Stomach (tissue), 9 donors: Measurements from ENCODE around the gene ZNF584. TPM values are rescaled to one million over a fixed set of nuclear protein-coding genes. Genes with fewer than 3 reads are reported as not detected.
"Not testable (repeated sequence)": the region's sequence is repeated elsewhere in the genome, so short reads cannot be mapped to it uniquely, and the experiment has no call there.

Experiments used
- DNase-seq, 2 donors: peaks; one replicate each; pipeline versions ENCODE4 v3.0.0 to v3.0.0-alpha.2; 2013 to 2019
- H3K27ac ChIP-seq, 5 donors: fragments of 200-600 bp in 4 of 5; sonication (generic) in 4 of 5; one replicate each; pipeline ENCODE4 v1.5.1; 2013 to 2019; ENCODE audit warnings: mild to moderate bottlenecking in 1 of 5, moderate library complexity in 1 of 5
- H3K27me3 ChIP-seq, 3 donors: fragments of 200-600 bp; sonication (generic); one replicate each; pipeline ENCODE4 v1.5.1; 2017 to 2019; ENCODE audit warnings: mixed run types in 1 of 3
- H3K36me3 ChIP-seq, 4 donors: fragments of 200-600 bp; sonication (generic); 1 replicate in 3 of 4; 2 replicates in 1 of 4; pipeline ENCODE4 v1.5.1; 2016 to 2019
- H3K4me1 ChIP-seq, 4 donors: fragments of 200-600 bp; sonication (generic); one replicate each; pipeline ENCODE4 v1.5.1; 2016 to 2019
- H3K4me3 ChIP-seq, 4 donors: fragments of 200-600 bp; sonication (generic) in 3 of 4; one replicate each; pipeline ENCODE4 v1.5.1; 2016 to 2019; ENCODE audit warnings: mild to moderate bottlenecking in 1 of 4
- H3K9me3 ChIP-seq, 4 donors: fragments of 200-600 bp; sonication (generic); one replicate each; pipeline ENCODE4 v1.5.1; 2016 to 2019
- CTCF ChIP-seq, 7 experiments: fragments of 450-650 bp in 4 of 7; fragments of 200-600 bp in 3 of 7; sonication (generic) in 3 of 7; IDR thresholded peaks; one replicate each; pipeline ENCODE4 v1.5.1; 2016 to 2019; ENCODE audit warnings: antibody characterized with exemption in 7 of 7, control low read depth in 2 of 7, mild to moderate bottlenecking in 1 of 7
- EP300 ChIP-seq: sonication (generic); formaldehyde crosslinking; IDR thresholded peaks from one replicate; pipeline ENCODE4 v1.6.1; 2017; ENCODE audit warnings: antibody characterized with exemption
- POLR2A ChIP-seq, 4 donors: fragments of 450-650 bp; IDR thresholded peaks; one replicate each; pipeline ENCODE4 v1.6.1; 2016; ENCODE audit warnings: antibody characterized with exemption in 4 of 4, control low read depth in 2 of 4, mild to moderate bottlenecking in 1 of 4, moderate library complexity in 1 of 4
- POLR2AphosphoS5 ChIP-seq, 3 donors: sonication (generic); formaldehyde crosslinking; IDR thresholded peaks; one replicate each; pipeline ENCODE4 v1.6.1; 2016; ENCODE audit warnings: antibody characterized with exemption in 3 of 3
- WGBS, 5 donors: extraction: QIAGEN DNeasy Blood & Tissue Kit in 3 of 5; methylation state at CpG; one replicate each; pipeline versions ENCODE4 v1.1.5 to v1.1.7; 2013 to 2018; 5-methylcytosine and 5-hydroxymethylcytosine counted together
- intact Hi-C: fragments of 100-400 bp; cut with DNase I; formaldehyde crosslinking; loops from one replicate; pipeline ENCODE4 v1.15.1; 2023; ENCODE audit warnings: low total_unique reads
- polyA plus RNA-seq, 3 donors: library from polyadenylated mRNA; stranded (reverse); fragments of 200-250 nt; gene quantifications; one replicate each; pipeline ENCODE4 v1.2.3, GENCODE V29; 2013
- total RNA-seq, 5 donors: library from RNA; depleted of rRNA; stranded (reverse); fragments of >200 nt; gene quantifications; one replicate each; pipeline versions ENCODE4 v1.1.0 to v1.2.3, GENCODE V29; 2014 to 2016
- donor health status: healthy with polysubstance abuse.
- donor health status: Bipolar disorder and iron deficiency.
- donor health status: healthy.

Gene ZNF584
- total and polyA plus RNA-seq, 8 donors: 5.4 to 114 (median 10.8) TPM; not detected in 1

GRCh38 chr19:58372311-58373133, 35.9 kb upstream of the ZNF584 start:
- 73 to 76% (median 75%) methylated on average over 15 of the region's 15 CpGs for WGBS, 5 donors
- DNase-seq: peak in 1 of 2 donors; percentile 12
- Histone ChIP-seq H3K27me3 (no peaks in the 10 kb centered on the region), H3K9me3 (no peaks in the 10 kb centered on the region), H3K27ac (no peak overlapping the region), H3K4me3 (no peak overlapping the region), H3K36me3 (peaks cover 0 to 9% (median 4%) of the 10 kb centered on the region in 4 donors), H3K4me1 (no peaks in the 10 kb centered on the region)
- intact Hi-C loops: no loop called here
- TF ChIP-seq CTCF (IDR thresholded peaks at IDR 0.05): no peak
- TF ChIP-seq POLR2AphosphoS5 (IDR thresholded peaks at IDR 0.05): no peak
- TF ChIP-seq EP300: no peak
- no peak for TF ChIP-seq POLR2A (IDR thresholded peaks at IDR 0.05)

- no peak for TF ChIP-seq CTCF (IDR thresholded peaks at IDR 0.05)
- no peak for TF ChIP-seq EP300
- no peak for TF ChIP-seq POLR2A (IDR thresholded peaks at IDR 0.05)
- TF ChIP-seq POLR2AphosphoS5 (IDR thresholded peaks at IDR 0.05): no peak
- Histone ChIP-seq H3K36me3 (no peaks in the 10 kb centered on the region), H3K4me1 (peaks cover 0 to 3% (median 2%) of the 10 kb centered on the region in 4 donors), H3K4me3 (no peak overlapping the region), H3K9me3 (no peaks in the 10 kb centered on the region), H3K27me3 (no peaks in the 10 kb centered on the region), H3K27ac (no peak overlapping the region)
- no peak for DNase-seq
- 86 to 94% (median 89%) methylated on average over 4 of the region's 4 CpGs for WGBS, 5 donors
- intact Hi-C loops: no loop called here
Measured at GRCh38 chr19:58374200-58374599, 34.2 kb upstream of the ZNF584 start.

GRCh38 chr19:58376724-58377123, 31.7 kb upstream of the ZNF584 start:
- WGBS, 5 donors: 81 to 91% (median 84%) methylated on average over 7 of the region's 7 CpGs
- intact Hi-C loops, H3K27me3 ChIP-seq, H3K4me3 ChIP-seq, H3K9me3 ChIP-seq, H3K36me3 ChIP-seq, H3K27ac ChIP-seq, DNase-seq: not testable (repeated sequence)
- H3K4me1 ChIP-seq: peaks cover 13 to 21% (median 19%) of the 10 kb centered on the region in 4 donors

GRCh38 chr19:58379246-58379645, 29.2 kb upstream of the ZNF584 start:
- H3K27me3 ChIP-seq: no peaks in the 10 kb centered on the region
- no peaks in the 10 kb centered on the region for H3K9me3 ChIP-seq
- TF ChIP-seq CTCF (IDR thresholded peaks at IDR 0.05): no peak
- TF ChIP-seq POLR2AphosphoS5 (IDR thresholded peaks at IDR 0.05): no peak
- no peak for TF ChIP-seq EP300
- no peak for TF ChIP-seq POLR2A (IDR thresholded peaks at IDR 0.05)
- intact Hi-C loops: no loop called here
- H3K27ac ChIP-seq: no peak overlapping the region
- H3K4me3 ChIP-seq: no peak overlapping the region
- H3K36me3 ChIP-seq: no peaks in the 10 kb centered on the region
- peak in 1 of 2 donors; percentile 15 for DNase-seq
- WGBS, 5 donors: 90 to 97% (median 92%) methylated on average over 6 of the region's 6 CpGs
- H3K4me1 ChIP-seq: peaks cover 19 to 28% (median 28%) of the 10 kb centered on the region in 4 donors
